HG02852 (cell line): ENCODE measurements around the gene COL11A2.
"Not testable (repeated sequence)": the region's sequence is repeated elsewhere in the genome, so short reads cannot be mapped to it uniquely, and the experiment has no call there.

Source experiments
- ATAC-seq: cut with Tn5 transposase; IDR thresholded peaks from one replicate; pipeline ENCODE4 v1.9.1; 2021; ENCODE audit warnings: mild to moderate bottlenecking, moderate library complexity; ENCODE audit not compliant: unreplicated experiment

COL11A2 gene

GRCh38 chr6:33192105-33192646 lies at the start of gene COL11A2:
Gene COL11A2 (minus strand): TSS chr6:33192467. CDS start chr6:33192240, 227 bp downstream.
- no peak for ATAC-seq

- no peak for ATAC-seq
These were observed 49.7 kb upstream of the COL11A2 start for GRCh38 chr6:33241968-33242367.

- ATAC-seq = no peak
These were observed 45.5 kb upstream of the COL11A2 start for GRCh38 chr6:33237741-33238140.

- ATAC-seq = no peak
These were observed 44.6 kb upstream of the COL11A2 start for GRCh38 chr6:33236852-33237251.

- ATAC-seq = no peak
These were observed 44.1 kb upstream of the COL11A2 start for GRCh38 chr6:33236328-33236727.

GRCh38 chr6:33235221-33235634 lies 43.0 kb upstream of the COL11A2 start:
- no peak for ATAC-seq

GRCh38 chr6:33226503-33227120 lies 34.3 kb upstream of the COL11A2 start:
- ATAC-seq = not testable (repeated sequence)

- no peak for ATAC-seq
These were observed 25.4 kb upstream of the COL11A2 start for GRCh38 chr6:33217681-33218080.

GRCh38 chr6:33217246-33217645 lies 25.0 kb upstream of the COL11A2 start:
- no peak for ATAC-seq

GRCh38 chr6:33216117-33216649 lies 23.9 kb upstream of the COL11A2 start:
- ATAC-seq = no peak

- no peak for ATAC-seq
These were observed 23.2 kb upstream of the COL11A2 start for GRCh38 chr6:33215271-33216116.

GRCh38 chr6:33213989-33214335 lies 21.7 kb upstream of the COL11A2 start:
- ATAC-seq = no peak

- no peak for ATAC-seq
These were observed 21.1 kb upstream of the COL11A2 start for GRCh38 chr6:33213166-33213988.

GRCh38 chr6:33212857-33213165 lies 20.5 kb upstream of the COL11A2 start:
- ATAC-seq = no peak

GRCh38 chr6:33211666-33212422 lies 19.6 kb upstream of the COL11A2 start:
- ATAC-seq = no peak

GRCh38 chr6:33211136-33211535 lies 18.9 kb upstream of the COL11A2 start:
- ATAC-seq = no peak

GRCh38 chr6:33209856-33210255 lies 17.6 kb upstream of the COL11A2 start:
- ATAC-seq = no peak

- ATAC-seq = no peak
These were observed 16.1 kb upstream of the COL11A2 start, which contains the start of gene RING1 for GRCh38 chr6:33208091-33208967. Gene RING1 (plus strand): TSS chr6:33208500. CDS start chr6:33208823, 323 bp downstream.

GRCh38 chr6:33207552-33208090 lies 15.4 kb upstream of the COL11A2 start:
- no peak for ATAC-seq
